ENCODE results near the gene AHDC1. TPM values are rescaled to one million over a fixed set of nuclear protein-coding genes. Genes with fewer than 3 reads are reported as not detected.
A peak's percentile ranks its signal among the peaks of the same experiment; 100 is the strongest.

The AHDC1 gene
- total and polyA plus RNA-seq, 9 of the 15 experiments (the other 6 are each of a cell fraction or from before 2014, with no cell fraction given), result 0.21 to 36.4 (median 4.7) TPM

- no peak for TF ChIP-seq KLF1 (tag; IDR thresholded peaks at IDR 0.05)
- TF ChIP-seq MCM5 (IDR thresholded peaks at IDR 0.05; ENCODE audit: low read depth), result no peak
- no peak for TF ChIP-seq ZNF695 (CRISPR knock-in tag; IDR thresholded peaks at IDR 0.05)
- no peak for TF ChIP-seq THAP7 (CRISPR knock-in tag; IDR thresholded peaks at IDR 0.05)
- TF ChIP-seq RNF2 (IDR thresholded peaks at IDR 0.05), result no peak
- TF ChIP-seq PCBP1 (IDR thresholded peaks at IDR 0.05; ENCODE audit: low read depth, low read length, poor library complexity, severe bottlenecking), result peak; percentile 77
- TF ChIP-seq KDM5B (IDR thresholded peaks at IDR 0.05; ENCODE audit: insufficient replicate concordance, low read depth, low read length), result peak; percentile 73
- TF ChIP-seq UBTF (IDR thresholded peaks at IDR 0.05; ENCODE audit: borderline replicate concordance in 1 of 2, low read depth in 2 of 2, low read length in 2 of 2), result 0 out of 4 replicates have a peak, but pooled peaks of 1 of the 2 experiments have one; percentile 71
- peak; percentile 94 for TF ChIP-seq HCFC1 (IDR thresholded peaks at IDR 0.05; ENCODE audit: low read depth, low read length)
- peak; percentile 88 for TF ChIP-seq MCM2 (IDR thresholded peaks at IDR 0.05; ENCODE audit: low read depth)
- TF ChIP-seq POLR2AphosphoS5 (IDR thresholded peaks at IDR 0.05; ENCODE audit: control insufficient read depth, insufficient read depth, low read depth, low read length), result peak; percentile 70
- TF ChIP-seq PHF20 (IDR thresholded peaks at IDR 0.05; ENCODE audit: partially characterized antibody), result no peak
- TF ChIP-seq, protein P1, sequence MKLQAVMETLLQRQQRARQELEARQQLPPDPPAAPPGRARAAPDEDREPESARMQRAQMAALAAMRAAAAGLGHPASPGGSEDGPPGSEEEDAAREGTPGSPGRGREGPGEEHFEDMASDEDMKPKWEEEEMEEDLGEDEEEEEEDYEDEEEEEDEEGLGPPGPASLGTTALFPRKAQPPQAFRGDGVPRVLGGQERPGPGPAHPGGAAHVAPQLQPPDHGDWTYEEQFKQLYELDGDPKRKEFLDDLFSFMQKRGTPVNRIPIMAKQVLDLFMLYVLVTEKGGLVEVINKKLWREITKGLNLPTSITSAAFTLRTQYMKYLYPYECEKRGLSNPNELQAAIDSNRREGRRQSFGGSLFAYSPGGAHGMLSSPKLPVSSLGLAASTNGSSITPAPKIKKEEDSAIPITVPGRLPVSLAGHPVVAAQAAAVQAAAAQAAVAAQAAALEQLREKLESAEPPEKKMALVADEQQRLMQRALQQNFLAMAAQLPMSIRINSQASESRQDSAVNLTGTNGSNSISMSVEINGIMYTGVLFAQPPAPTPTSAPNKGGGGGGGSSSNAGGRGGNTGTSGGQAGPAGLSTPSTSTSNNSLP (IDR thresholded peaks at IDR 0.05; ENCODE audit: borderline replicate concordance, low read depth, low read length), result no peak
- TF ChIP-seq MBD2 (IDR thresholded peaks at IDR 0.05; ENCODE audit: borderline replicate concordance, low read depth), result peak; percentile 62; the same call in 1 of the 2 replicates
- peak; percentile 81 for TF ChIP-seq BCOR (IDR thresholded peaks at IDR 0.05)
- no peak for TF ChIP-seq ZNF668 (CRISPR knock-in tag; IDR thresholded peaks at IDR 0.05)
- TF ChIP-seq MTA2 (IDR thresholded peaks at IDR 0.05; ENCODE audit: low read depth), result no peak
- TF ChIP-seq KLF10 (CRISPR knock-in tag; IDR thresholded peaks at IDR 0.05), result no peak
- 0 out of 2 replicates have a peak, but pooled peaks have one; percentile 39 for TF ChIP-seq SMARCE1 (IDR thresholded peaks at IDR 0.05)
- TF ChIP-seq U2AF1 (optimal IDR thresholded peaks at IDR 0.05; ENCODE audit: low read depth, low read length), result peak; percentile 56
- TF ChIP-seq, protein P2, sequence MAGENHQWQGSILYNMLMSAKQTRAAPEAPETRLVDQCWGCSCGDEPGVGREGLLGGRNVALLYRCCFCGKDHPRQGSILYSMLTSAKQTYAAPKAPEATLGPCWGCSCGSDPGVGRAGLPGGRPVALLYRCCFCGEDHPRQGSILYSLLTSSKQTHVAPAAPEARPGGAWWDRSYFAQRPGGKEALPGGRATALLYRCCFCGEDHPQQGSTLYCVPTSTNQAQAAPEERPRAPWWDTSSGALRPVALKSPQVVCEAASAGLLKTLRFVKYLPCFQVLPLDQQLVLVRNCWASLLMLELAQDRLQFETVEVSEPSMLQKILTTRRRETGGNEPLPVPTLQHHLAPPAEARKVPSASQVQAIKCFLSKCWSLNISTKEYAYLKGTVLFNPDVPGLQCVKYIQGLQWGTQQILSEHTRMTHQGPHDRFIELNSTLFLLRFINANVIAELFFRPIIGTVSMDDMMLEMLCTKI (IDR thresholded peaks at IDR 0.05; ENCODE audit: partially characterized antibody), result no peak
These were observed at the start of gene AHDC1 (continued) for GRCh38 chr1:27603681-27604578.

Measured in K562 (cell line).